Hematopoietic multipotent progenitor cell treated with erythropoietin and hydrocortisone succinate and interleukin-3 and kit ligand, for 8 days (in vitro differentiated cells): Measurements from ENCODE around the gene RPRD1B.

Experiments
- DNase-seq: peaks from one replicate; pipeline ENCODE4 v3.0.0-alpha.2; 2015

RPRD1B gene

GRCh38 chr20:38040276-38040675 is 6.7 kb downstream of the RPRD1B start:
- no peak for DNase-seq

GRCh38 chr20:38043512-38044300 is 10.2 kb downstream of the RPRD1B start:
- DNase-seq, result no peak

DNA sequence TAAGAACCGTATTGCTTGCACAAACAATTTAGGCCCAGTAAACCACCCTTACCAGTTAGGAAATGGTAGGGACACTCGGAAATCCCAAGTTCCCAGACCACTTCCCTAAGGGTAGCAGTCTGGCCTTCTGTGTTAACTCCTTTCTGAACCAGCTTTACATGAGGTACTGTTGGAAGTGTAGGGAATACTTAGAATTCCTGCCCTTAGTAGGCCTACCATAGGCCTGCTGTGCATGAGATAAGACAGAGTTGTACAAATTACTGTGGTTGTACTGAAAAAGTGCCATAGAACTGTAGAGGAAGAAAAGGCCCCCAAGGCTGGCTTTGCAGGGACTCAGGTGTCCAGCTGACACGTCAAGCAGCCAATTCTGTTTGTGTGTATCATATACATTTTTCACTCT is 11.1 kb downstream of the RPRD1B start:
- DNase-seq, result no peak

DNA sequence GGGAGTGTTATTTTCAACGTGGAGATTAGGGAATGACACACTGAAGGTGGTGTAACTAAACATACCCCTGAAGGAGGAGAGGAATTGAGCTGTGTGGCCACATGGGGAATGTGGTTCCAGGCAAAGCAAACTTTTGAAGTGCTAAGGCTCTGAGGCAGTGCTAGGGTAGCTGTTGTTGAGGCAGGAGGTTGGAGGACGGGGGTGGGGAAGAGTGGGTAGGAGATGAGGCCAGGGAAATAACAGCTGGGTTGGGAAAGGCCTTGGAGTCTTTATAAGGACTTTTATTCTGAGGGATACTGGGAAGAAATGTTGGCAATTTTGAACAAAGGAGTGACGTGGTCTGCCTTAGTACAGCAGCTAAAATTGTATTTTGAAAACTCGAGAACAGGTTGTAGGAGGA is 13.0 kb downstream of the RPRD1B start:
- DNase-seq, result no peak

- no peak for DNase-seq
Measured at GRCh38 chr20:38049800-38050199, 16.3 kb downstream of the RPRD1B start.

DNA sequence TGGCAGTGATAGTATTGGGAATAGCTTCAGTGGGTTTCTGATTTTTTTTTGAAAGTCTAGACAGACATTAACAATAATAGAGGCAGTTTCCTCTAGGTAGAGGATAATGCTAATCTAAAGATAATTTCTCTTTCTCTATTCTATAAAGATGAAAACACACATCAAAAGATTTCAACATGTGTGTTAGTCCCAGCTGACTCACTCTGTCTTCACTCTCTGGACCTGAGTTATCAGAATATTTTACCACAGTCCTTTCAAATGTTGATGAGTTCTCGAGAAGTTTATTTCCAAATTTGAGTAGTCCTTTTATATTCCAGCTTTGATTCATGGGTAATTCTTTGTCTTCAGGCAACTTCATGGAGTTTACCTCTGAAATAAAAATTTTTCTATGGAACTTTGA is 17.1 kb downstream of the RPRD1B start:
- DNase-seq, result no peak

GRCh38 chr20:38052870-38053269 is 19.3 kb downstream of the RPRD1B start:
- DNase-seq, result no peak

DNA sequence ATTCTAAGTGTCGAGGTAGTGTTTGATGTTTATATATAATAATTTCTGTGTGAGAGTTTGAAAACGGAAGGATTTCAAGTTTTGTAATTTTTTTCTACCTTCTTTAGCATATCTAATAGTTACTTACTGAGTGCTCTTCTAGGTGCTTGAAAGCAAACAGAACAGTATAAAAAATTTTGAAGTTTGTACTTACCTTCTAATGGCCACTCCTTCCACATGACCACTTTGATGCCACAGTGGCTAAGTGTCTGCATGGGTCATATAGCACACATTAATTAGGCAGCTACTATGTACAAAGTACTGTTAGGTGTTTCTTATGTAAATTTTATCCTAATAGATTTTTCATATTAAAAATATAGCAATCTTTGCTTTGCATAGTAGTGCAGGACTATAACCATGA is 21.1 kb downstream of the RPRD1B start:
- no peak for DNase-seq

DNA sequence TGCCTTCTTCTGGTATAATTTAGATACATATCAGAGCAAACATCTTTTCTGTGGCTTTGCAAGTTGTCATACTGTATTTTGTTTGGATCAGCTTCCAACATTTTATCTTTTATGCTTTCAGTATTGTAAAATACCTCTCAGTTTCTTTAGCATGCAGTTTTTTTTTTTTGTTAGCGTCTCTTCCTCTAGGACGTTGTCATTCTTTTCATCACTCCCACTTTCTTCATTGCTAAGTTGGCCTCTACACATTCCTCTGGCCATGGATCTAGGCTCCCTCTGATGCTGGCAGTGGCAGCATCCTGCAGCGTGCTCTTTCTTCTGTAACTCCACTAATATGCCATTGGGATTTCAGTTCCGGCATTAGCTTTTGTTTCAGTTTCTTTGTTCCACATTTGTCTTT is 21.7 kb downstream of the RPRD1B start:
- no peak for DNase-seq

DNA sequence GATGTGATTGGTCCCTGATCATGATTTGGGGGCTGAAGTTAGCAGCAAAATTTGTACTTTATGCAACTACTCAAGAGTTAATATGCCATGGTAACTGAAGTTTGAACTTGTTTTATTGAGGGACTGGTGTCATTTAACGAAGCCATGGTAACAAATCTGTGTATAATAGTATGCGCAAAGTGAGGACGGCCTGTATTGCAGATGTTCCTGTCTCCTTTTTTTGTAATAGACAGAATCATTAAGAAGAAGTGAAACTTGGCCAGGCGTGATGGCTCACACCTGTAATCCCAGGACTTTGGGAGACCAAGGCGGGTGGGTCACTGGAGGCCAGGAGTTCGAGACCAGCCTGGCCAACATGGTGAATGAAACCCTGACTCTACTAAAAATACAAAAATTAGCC is 22.3 kb downstream of the RPRD1B start:
- no peak for DNase-seq

DNA sequence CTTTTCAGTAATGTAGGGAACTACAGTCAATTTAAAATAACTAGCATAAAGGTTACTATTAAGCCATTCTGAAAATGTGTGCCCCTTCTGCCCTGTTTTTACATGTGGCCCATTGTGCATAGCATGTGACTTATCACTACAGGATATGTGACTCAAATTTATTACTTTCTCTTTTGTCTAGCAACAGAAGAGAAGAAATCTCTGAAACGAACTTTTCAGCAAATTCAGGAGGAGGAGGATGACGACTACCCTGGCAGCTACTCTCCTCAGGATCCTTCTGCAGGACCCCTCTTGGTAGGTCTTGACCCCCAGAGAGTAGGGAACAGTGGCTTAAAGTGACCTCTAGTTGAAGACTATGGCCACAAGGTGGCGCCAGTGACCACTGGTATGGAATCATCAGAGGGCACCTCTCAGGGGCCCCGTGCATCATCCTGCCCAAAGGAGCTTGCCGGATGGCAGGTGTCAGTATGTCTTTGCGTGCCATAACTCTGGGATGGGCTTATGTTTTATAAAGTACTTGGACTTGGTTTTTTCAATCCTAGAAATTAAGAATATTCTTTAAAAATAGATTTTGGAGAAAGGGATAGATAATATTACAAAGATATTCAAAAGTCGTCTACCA is 23.9 kb downstream of the RPRD1B start:
- DNase-seq, result peak; percentile 83

GRCh38 chr20:38059832-38060231 is 26.3 kb downstream of the RPRD1B start:
- DNase-seq, result no peak

DNA sequence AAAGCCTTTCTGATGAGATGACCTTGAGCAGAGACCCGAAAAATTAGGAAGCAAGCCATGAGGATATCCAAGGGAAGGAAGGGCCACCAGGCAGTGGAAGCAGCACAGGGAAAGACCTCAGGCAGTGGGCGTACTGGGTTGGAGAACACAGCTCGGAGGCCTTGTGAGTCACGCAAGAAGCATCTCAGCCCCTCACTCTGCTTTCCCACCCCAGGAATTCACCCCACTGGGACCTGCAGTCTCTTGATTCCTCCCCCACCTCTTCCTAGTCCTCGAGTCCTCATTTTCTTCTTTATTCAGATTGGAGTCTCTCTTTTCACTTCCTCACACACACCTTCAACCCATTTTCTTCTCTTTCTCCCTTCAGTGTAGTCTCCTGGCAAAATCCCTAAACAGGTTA is 27.0 kb downstream of the RPRD1B start:
- DNase-seq, result no peak

DNA sequence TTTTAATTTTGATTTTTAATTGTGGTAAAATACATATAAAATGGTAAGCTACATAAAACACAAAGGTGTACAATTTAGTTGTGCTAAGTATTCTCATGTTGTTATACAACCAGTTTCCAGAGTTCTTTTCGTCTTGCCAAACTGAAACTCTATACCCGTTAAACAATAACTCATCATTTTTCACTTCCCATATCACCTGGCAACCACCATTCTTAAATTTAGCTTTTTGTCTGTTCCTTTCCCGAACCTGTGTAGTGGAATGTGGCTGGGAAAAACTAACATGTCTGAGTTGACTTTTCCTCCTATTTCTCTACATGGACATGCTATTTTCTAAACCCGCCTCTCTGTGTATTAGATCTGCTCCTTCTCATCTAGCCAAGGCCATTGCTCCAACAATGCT is 27.6 kb downstream of the RPRD1B start:
- no peak for DNase-seq

DNA sequence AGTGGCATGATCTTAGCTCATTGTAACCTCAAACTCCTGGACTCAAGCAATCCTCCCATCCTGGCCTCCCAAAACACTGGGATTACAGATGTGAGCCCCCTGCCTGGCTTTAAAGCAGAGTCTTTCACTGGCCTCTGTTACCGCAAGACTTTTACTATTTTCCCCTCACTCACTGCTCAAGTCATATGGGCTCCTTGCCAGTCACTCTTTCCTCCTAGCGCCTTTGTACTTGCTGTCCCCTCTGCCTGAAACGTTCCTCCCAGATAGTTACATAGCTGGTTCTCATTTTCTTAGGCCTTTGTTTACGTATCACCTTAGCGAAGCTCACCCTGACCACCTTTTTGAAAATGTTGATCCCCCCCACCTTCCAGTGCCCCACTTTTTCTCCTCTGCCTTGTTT is 29.3 kb downstream of the RPRD1B start:
- no peak for DNase-seq

DNA sequence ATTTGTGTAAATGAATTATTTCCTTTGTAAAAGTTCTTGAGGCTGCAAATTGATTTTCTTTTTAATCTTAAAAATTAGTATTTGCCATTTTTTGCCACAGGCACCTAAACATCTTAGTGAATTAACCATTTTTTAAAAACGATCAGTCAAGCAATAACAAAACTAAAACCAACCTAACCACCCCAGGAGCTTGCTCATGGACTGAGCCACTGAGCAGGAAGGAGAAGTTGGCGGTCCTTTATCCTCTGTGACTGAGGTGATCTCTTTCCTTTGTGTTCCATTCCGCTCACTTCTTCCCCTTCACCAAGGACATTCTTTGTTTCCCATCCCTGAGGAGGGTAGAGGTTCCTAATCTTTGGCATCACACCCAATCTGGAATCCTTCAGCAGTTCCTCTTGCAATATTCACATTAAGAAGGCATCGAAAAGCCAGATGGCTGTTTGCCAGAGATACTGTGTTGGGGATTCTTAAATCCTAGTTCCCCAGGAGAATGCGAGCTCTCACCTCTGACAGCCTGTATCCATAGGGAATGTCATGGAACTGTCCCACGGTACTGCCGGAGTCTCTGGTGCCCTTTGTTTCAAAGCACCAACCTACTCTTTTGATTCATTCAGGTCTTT is 30.5 kb downstream of the RPRD1B start:
- DNase-seq, result no peak

DNA sequence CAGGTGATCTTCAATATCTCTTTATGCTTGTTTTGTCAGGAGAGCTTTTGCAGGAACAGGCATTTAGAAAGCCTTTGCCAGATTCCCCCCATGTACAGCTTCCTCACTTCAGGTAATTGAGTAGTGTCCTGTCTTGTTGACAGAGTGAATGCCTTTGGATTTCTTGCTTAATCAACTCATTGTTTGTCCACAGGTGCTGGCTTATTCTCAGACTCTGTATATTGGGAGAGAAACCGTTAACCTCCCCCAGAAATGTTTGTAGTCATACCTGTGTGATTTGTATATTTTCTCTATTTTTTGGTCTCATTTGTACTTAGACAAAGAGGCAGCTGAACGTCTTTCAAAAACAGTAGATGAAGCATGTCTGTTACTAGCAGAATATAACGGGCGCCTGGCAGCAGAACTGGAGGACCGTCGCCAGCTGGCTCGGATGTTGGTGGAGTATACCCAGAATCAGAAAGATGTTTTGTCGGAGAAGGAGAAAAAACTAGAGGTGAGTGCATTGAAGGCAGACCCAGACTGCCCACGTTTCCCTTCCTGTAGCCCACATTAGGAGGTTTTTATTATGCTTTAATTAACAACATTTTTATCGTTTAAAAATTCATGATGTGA is 32.3 kb downstream of the RPRD1B start:
- DNase-seq, result no peak

GRCh38 chr20:38066969-38067716 is 33.6 kb downstream of the RPRD1B start:
- no peak for DNase-seq

DNA sequence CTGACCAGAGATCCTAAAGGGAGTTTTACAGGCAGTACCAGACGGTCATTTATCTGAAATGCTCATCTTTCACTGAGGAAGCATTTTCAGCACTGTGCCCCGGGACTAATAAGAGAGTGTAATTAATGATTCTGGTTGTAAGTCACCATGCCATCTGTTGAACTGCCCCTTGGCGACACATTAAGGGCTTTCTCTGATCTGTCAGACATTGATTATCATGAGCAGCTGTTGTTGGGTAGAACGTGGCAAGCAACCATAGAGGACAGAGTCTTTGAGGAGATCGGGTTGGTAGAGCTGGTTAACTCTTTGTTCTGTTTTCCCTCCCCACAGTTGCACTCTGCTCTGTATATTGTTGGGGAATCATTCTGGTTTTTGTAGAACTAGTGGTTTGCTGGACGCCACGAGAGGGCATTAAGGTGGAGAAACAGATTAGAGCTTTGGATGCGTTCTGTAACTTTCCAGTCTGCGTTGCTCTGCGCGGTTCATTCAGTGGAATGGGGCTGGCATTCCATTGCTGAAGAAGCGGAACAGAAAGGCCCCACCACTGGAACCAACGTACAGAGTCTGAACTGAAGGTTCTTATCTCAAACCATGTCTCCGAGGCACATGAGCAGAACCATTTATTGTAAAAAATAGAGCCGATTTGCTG is 34.3 kb downstream of the RPRD1B start:
- DNase-seq, result no peak

DNA sequence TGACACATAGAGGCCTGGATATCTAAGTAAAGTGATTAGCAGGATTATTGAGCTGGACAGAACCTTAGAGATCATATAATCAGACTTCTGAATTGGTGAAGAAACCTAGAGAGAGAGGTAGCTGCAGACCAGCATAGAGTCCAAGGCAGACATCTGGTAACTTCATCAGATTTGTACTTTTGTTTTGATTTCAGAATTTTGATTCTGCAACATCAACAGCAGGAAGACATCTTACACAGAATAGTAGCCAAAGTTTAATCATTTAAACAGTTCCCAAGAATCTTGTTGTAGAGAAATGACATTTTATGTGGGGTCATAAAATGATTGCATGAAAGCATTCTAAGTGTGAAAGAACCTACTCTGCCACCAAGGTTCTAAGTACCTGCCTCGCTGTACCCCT is 39.4 kb downstream of the RPRD1B start:
- no peak for DNase-seq

- DNase-seq, result peak; percentile 71
Measured at GRCh38 chr20:38073307-38074071, 39.9 kb downstream of the RPRD1B start.
